ENCODE measurements around the gene MPHOSPH8.
"Not testable (repeated sequence)": the region's sequence is repeated elsewhere in the genome, so short reads cannot be mapped to it uniquely, and the experiment has no call there.

MPHOSPH8 gene

GRCh38 chr13:19622193-19622592 is 11.3 kb upstream of the MPHOSPH8 start:
- FAIRE-seq, result no peak
- DNase-seq (ENCODE audit: insufficient read length, low spot score), result no peak

- FAIRE-seq, result no peak
Measured at GRCh38 chr13:19624265-19624664, 9.2 kb upstream of the MPHOSPH8 start.

GRCh38 chr13:19632915-19633478 is 462 bp upstream of the MPHOSPH8 start:
- FAIRE-seq (no peak), DNase-seq (ENCODE audit: insufficient read length, low spot score) (no peak)

More at GRCh38 chr13:19624265-19624664, 9.2 kb upstream of the MPHOSPH8 start:
- DNase-seq (ENCODE audit: insufficient read length, low spot score), result no peak

GRCh38 chr13:19634256-19634740 is 839 bp downstream of the MPHOSPH8 start:
- DNase-seq (ENCODE audit: insufficient read length, low spot score) (peak; percentile 10), FAIRE-seq (no peak)

GRCh38 chr13:19635926-19636325 is 2.5 kb downstream of the MPHOSPH8 start:
- DNase-seq (ENCODE audit: insufficient read length, low spot score); FAIRE-seq: not testable (repeated sequence)

- no peak for FAIRE-seq
- DNase-seq (ENCODE audit: insufficient read length, low spot score), result no peak
Measured at GRCh38 chr13:19643652-19644051, 10.2 kb downstream of the MPHOSPH8 start.

GRCh38 chr13:19645000-19645399 is 11.5 kb downstream of the MPHOSPH8 start:
- DNase-seq (ENCODE audit: insufficient read length, low spot score), result no peak
- FAIRE-seq, result no peak

- FAIRE-seq, result no peak
- no peak for DNase-seq (ENCODE audit: insufficient read length, low spot score)
Measured at GRCh38 chr13:19646063-19646462, 12.6 kb downstream of the MPHOSPH8 start.

GRCh38 chr13:19650742-19651141 is 17.3 kb downstream of the MPHOSPH8 start:
- DNase-seq (ENCODE audit: insufficient read length, low spot score), result no peak
- no peak for FAIRE-seq

GRCh38 chr13:19657872-19658591 is 24.6 kb downstream of the MPHOSPH8 start:
- FAIRE-seq (no peak), DNase-seq (ENCODE audit: insufficient read length, low spot score) (no peak)

- DNase-seq (ENCODE audit: insufficient read length, low spot score) (no peak), FAIRE-seq (no peak)
Measured at GRCh38 chr13:19658831-19659230, 25.4 kb downstream of the MPHOSPH8 start.

GRCh38 chr13:19661126-19661525 is 27.7 kb downstream of the MPHOSPH8 start:
- no peak for DNase-seq (ENCODE audit: insufficient read length, low spot score)
- FAIRE-seq, result no peak

- FAIRE-seq (no peak), DNase-seq (ENCODE audit: insufficient read length, low spot score) (no peak)
Measured at GRCh38 chr13:19661561-19661960, 28.1 kb downstream of the MPHOSPH8 start.

GRCh38 chr13:19663416-19663979 is 30.0 kb downstream of the MPHOSPH8 start:
- FAIRE-seq (no peak), DNase-seq (ENCODE audit: insufficient read length, low spot score) (no peak)

- FAIRE-seq (no peak), DNase-seq (ENCODE audit: insufficient read length, low spot score) (no peak)
Measured at GRCh38 chr13:19664481-19665230, 31.2 kb downstream of the MPHOSPH8 start.

- DNase-seq (ENCODE audit: insufficient read length, low spot score), result no peak
Measured at GRCh38 chr13:19665427-19665859, 32.0 kb downstream of the MPHOSPH8 start.

GRCh38 chr13:19668778-19669177 is 35.3 kb downstream of the MPHOSPH8 start:
- no peak for FAIRE-seq
- no peak for DNase-seq (ENCODE audit: insufficient read length, low spot score)

More at GRCh38 chr13:19665427-19665859, 32.0 kb downstream of the MPHOSPH8 start:
- no peak for FAIRE-seq

GRCh38 chr13:19670147-19670546 is 36.7 kb downstream of the MPHOSPH8 start:
- FAIRE-seq (no peak), DNase-seq (ENCODE audit: insufficient read length, low spot score) (no peak)

- DNase-seq (ENCODE audit: insufficient read length, low spot score) (no peak), FAIRE-seq (no peak)
Measured at GRCh38 chr13:19672990-19673389, 39.5 kb downstream of the MPHOSPH8 start.

- FAIRE-seq (no peak), DNase-seq (ENCODE audit: insufficient read length, low spot score) (no peak)
Measured at GRCh38 chr13:19673473-19674430, 40.3 kb downstream of the MPHOSPH8 start.

Data from HTR-8/SVneo (cell line).